Neural crest cell (in vitro differentiated cells): ENCODE results near the gene GH1. TPM values are rescaled to one million over a fixed set of nuclear protein-coding genes. Genes with fewer than 3 reads are reported as not detected.
A peak's percentile ranks its signal among the peaks of the same experiment; 100 is the strongest.
"Not testable (repeated sequence)": the region's sequence is repeated elsewhere in the genome, so short reads cannot be mapped to it uniquely, and the experiment has no call there.

Experiments used
- DNase-seq: peaks from one replicate; pipeline ENCODE4 v3.0.0; 2021; ENCODE audit warnings: low read depth, mixed read lengths, low spot score
- H3K27ac Mint-ChIP-seq: one replicate; pipeline ENCODE4 v1.8.0; 2021; ENCODE audit warnings: mild to moderate bottlenecking, mixed read lengths; ENCODE audit not compliant: unreplicated experiment
- H3K27me3 Mint-ChIP-seq: 2 replicates; pipeline ENCODE4 v1.8.0; 2021; ENCODE audit warnings: low read depth, mild to moderate bottlenecking, mixed read lengths
- H3K36me3 Mint-ChIP-seq: 2 replicates; pipeline ENCODE4 v1.8.0; 2021; ENCODE audit warnings: low read depth, mild to moderate bottlenecking, mixed read lengths
- H3K4me1 Mint-ChIP-seq: 2 replicates; pipeline ENCODE4 v1.8.0; 2021; ENCODE audit warnings: mixed read lengths
- H3K4me3 Mint-ChIP-seq: one replicate; pipeline ENCODE4 v1.8.0; 2021; ENCODE audit warnings: mild to moderate bottlenecking, mixed read lengths
- H3K9me3 Mint-ChIP-seq: 2 replicates; pipeline ENCODE4 v1.8.0; 2021; ENCODE audit warnings: mixed read lengths
- total RNA-seq: library from RNA; stranded (reverse); gene quantifications from 2 replicates; pipeline ENCODE4 v1.2.1, GENCODE V29; 2021
- TF ChIP-seq, protein P1 (sequence below): fragments of 200-600 bp; sonication (generic); conservative IDR thresholded peaks from 2 replicates; pipeline ENCODE4 v1.5.0; 2021; ENCODE audit warnings: antibody characterized with exemption, mild to moderate bottlenecking

GH1 gene
- total RNA-seq, 1 donor from 2014 or later: not detected

DNA sequence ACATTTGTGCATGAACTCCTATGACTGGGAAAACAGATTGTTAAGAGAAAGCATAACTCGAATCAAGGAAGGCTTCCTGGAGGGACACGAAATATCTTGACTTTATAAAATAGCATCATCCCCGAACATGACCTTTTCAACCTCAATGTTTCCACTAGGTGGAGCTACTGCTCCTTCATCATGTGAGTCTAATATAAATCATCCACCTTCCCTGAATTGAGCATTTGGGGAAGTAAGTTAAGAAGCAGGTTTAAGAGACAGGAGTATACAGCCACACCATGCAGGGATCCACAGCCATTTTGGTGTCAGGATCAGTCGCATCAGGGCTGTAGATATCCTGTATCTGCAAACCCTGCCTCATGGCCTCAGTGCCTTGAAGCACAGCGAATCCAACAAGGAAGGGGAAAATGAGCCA is 14.8 kb downstream of the GH1 start:
- peak; percentile 20 for DNase-seq
- not testable (repeated sequence) for H3K36me3 Mint-ChIP-seq, H3K9me3 Mint-ChIP-seq, H3K4me3 Mint-ChIP-seq, H3K27ac Mint-ChIP-seq
- peaks cover 11% of the 10 kb centered on the region for H3K27me3 Mint-ChIP-seq
- peaks cover 14% of the 10 kb centered on the region for H3K4me1 Mint-ChIP-seq
- TF ChIP-seq, protein P1, sequence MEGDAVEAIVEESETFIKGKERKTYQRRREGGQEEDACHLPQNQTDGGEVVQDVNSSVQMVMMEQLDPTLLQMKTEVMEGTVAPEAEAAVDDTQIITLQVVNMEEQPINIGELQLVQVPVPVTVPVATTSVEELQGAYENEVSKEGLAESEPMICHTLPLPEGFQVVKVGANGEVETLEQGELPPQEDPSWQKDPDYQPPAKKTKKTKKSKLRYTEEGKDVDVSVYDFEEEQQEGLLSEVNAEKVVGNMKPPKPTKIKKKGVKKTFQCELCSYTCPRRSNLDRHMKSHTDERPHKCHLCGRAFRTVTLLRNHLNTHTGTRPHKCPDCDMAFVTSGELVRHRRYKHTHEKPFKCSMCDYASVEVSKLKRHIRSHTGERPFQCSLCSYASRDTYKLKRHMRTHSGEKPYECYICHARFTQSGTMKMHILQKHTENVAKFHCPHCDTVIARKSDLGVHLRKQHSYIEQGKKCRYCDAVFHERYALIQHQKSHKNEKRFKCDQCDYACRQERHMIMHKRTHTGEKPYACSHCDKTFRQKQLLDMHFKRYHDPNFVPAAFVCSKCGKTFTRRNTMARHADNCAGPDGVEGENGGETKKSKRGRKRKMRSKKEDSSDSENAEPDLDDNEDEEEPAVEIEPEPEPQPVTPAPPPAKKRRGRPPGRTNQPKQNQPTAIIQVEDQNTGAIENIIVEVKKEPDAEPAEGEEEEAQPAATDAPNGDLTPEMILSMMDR: peak; percentile 65

DNA sequence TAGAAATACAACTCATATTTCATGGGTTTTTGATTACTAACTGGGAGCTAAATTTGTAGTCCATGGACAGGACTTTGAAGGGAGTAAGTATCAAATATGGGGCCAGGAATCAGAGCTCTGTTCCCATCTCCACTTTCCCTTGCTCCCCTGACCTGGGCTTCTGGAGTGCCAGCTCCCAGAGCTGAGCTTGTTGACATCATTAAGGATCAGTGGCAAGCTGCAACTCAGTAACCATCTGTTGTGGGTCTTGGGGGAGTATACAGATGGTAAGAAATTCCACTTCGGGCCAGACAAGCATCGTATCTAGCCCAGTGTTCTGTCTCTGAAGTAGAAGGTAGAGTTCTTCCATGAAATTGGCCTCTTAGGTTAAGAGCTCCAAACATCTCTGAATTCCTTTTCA is 16.7 kb downstream of the GH1 start:
- H3K4me1 Mint-ChIP-seq: peaks cover 14% of the 10 kb centered on the region
- H3K9me3 Mint-ChIP-seq, H3K27me3 Mint-ChIP-seq, DNase-seq, H3K36me3 Mint-ChIP-seq, H3K27ac Mint-ChIP-seq, H3K4me3 Mint-ChIP-seq: not testable (repeated sequence)

DNA sequence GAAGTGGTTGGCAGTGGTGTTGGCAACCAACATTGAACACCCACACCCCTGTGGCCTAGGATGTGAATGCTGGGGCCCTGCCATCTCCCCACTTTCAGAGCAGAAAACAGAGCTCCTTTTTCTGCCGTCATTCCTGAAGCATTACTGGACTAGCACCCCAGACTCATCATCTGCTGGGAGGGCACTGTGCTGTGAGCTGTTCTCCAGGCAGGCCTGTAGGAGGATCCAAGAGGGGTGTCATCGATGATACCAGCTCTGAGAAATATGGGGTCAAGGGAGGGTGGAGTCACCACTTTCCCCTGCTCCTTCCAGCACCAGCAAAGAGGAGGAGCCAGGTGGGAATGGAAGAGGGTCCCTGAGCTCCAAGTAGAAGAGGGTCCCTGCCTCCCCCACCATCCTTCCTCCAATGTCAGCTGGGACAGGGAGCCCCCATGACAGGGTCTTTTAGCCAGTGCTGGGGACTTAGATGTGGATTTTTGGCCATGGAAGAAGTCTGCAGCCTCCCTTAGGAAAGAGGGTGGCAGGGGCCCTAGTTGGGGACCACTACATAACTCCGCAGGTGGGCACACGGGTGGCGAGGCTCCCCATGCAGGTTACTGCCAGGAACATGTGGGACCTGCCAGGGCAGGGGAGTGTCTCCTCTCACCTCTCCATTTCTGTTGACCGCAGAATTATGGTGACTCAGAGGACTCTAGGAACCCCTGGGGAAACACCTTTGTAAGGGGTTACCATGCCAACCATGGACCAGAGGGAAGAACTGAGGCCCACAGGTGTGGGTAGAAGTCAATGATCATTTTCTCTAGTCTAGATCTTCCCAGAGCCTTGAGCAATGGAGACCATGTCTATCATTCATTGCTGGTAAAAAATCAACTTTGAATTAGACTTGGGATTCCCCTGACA is 19.5 kb downstream of the GH1 start:
- H3K9me3 Mint-ChIP-seq, H3K36me3 Mint-ChIP-seq, H3K4me3 Mint-ChIP-seq, H3K27me3 Mint-ChIP-seq, H3K27ac Mint-ChIP-seq, DNase-seq: not testable (repeated sequence)
- H3K4me1 Mint-ChIP-seq: peaks cover 14% of the 10 kb centered on the region

DNA sequence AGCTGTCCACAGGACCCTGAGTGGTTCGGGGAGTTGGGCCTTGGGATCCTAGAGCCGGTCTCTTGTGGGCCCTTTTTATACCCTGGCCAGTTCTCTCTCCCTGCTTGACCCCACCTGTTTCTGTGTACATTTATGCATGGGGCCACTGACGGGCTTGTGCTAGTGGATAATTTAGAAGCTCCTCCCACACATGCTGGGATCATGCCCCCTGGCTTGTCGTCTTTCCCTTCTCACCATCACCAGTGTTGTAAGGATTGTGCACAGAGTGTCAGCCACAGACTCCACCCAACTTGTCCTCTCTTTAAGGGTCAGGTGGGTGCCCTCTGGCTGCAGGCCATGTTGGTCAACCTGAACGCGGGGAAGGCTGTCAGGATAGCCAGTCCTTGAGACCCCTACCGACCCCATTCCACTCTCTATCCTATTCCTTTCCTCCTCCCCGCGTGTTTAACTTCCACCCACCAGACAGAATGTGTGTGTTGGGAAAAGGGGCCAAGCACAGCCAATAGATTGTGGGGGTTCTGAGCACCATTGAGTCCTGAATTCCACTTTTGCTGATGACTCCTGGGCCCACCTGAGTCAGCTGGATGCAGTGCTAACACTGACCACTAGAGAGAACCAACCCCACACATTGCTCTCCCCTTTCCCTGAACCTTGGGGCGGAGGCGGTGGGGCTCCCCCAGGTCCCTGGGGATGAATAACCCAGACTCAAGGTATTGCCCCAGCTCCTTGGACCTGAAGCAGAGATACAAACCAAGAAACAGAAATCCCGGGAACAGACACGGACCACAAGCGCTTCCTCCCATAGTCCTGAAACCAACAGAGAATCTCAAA is 21.9 kb downstream of the GH1 start, which contains the start of gene CSH1:
TSS of gene CSH1 (minus strand) at position 51 of the 831 bp plus-strand sequence. CDS start 63 bp downstream, outside the sequence.
- not testable (repeated sequence) for H3K9me3 Mint-ChIP-seq, H3K36me3 Mint-ChIP-seq, DNase-seq, H3K4me3 Mint-ChIP-seq, H3K27me3 Mint-ChIP-seq, H3K27ac Mint-ChIP-seq
- peaks cover 11% of the 10 kb centered on the region for H3K4me1 Mint-ChIP-seq

DNA sequence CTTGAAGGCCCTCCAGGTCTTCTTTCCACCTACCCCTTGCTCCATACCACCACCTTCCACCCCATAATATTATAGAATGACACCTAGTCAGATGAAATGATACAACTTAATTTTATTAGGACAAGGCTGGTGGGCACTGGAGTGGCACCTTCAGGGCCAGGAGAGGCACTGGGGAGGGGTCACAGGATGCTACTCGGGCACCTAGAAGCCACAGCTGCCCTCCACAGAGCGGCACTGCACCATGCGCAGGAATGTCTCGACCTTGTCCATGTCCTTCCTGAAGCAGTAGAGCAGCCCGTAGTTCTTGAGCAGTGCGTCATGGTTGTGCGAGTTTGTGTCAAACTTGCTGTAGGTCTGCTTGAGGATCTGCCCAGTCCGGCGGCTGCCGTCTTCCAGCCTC is 23.8 kb downstream of the GH1 start:
- H3K9me3 Mint-ChIP-seq: not testable (repeated sequence)

DNA sequence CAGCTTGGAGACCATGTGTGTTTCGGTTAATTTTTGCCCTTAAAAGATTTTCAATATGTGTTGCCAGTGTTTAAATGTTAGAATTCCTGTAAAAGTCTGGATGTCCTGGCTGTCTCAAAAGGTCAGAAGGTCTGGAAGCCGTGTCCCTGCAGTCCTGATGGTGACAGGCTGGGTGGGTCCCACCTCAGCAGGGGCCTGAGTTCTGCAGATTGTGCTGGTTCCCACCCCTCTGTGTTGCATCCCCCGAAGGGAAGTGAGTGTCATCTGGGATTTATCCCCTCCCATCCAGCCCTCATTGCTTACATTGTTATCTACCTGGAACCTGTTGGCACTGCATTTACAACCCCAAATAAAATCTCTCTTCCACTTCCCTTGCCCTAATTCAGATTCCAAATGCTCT is 24.6 kb downstream of the GH1 start:
- not testable (repeated sequence) for H3K36me3 Mint-ChIP-seq, H3K4me1 Mint-ChIP-seq, H3K27me3 Mint-ChIP-seq, H3K27ac Mint-ChIP-seq, H3K9me3 Mint-ChIP-seq, H3K4me3 Mint-ChIP-seq, DNase-seq

More for the DNA sequence above, 23.8 kb downstream of the GH1 start:
- not testable (repeated sequence) for H3K27ac Mint-ChIP-seq, DNase-seq, H3K4me1 Mint-ChIP-seq, H3K36me3 Mint-ChIP-seq, H3K4me3 Mint-ChIP-seq, H3K27me3 Mint-ChIP-seq

DNA sequence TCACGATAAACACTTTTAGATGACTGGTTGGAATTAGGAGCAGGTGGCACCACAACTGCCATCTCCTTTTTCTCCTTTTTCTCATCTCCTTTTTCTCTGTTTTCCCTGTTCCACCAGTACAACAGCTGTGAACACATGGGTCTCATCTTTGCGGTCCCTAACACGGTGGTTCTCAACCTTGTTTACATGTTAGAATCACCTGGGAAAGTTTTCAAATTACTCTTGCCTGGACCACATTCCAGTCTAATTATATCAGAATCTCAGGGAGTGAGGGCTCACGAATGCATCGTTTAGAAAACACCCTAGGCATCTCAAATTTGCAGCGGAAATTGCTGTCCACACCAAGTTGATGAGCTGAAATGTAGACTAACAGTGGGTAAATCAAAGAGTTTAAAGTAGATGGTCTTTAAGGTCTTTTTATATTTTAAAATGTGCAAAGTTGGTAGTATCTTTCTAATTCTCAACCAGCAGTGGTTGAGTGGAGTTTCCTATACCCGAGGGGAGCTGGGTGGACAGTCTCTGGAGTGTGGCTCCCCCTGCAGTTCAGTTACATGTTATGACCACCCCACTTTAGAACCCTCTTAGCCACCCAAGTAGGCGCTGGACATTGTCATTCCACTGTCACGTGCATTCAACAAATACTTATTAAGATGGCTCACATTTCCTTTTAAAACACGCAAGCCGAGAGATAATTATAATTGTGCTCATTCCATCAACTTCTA is 26.2 kb downstream of the GH1 start:
- H3K4me3 Mint-ChIP-seq, H3K36me3 Mint-ChIP-seq, H3K4me1 Mint-ChIP-seq, H3K27me3 Mint-ChIP-seq, H3K9me3 Mint-ChIP-seq, H3K27ac Mint-ChIP-seq: not testable (repeated sequence)
- DNase-seq: peak; percentile 14
- TF ChIP-seq, protein P1: peak; percentile 50
